GM20000 (cell line): ENCODE measurements around the gene METTL8.
"Not testable (repeated sequence)": the region's sequence is repeated elsewhere in the genome, so short reads cannot be mapped to it uniquely, and the experiment has no call there.

Experiments
- DNase-seq: peaks from one replicate; pipeline ENCODE4 v3.0.0; 2012; ENCODE audit warnings: low spot score
- CTCF ChIP-seq: IDR thresholded peaks from 2 replicates; pipeline ENCODE4 v1.5.1; 2012; ENCODE audit warnings: mild to moderate bottlenecking, control low read depth; ENCODE audit errors: extremely low read depth, missing control alignments

METTL8 gene

GRCh38 chr2:171316755-171317337 lies 116.9 kb downstream of the METTL8 start:
- no peak for DNase-seq
- TF ChIP-seq CTCF = no peak

- no peak for DNase-seq
- no peak for TF ChIP-seq CTCF
Measured at GRCh38 chr2:171316220-171316619, 117.6 kb downstream of the METTL8 start.

- no peak for DNase-seq
- no peak for TF ChIP-seq CTCF
Measured at GRCh38 chr2:171315781-171316180, 118.0 kb downstream of the METTL8 start.

GRCh38 chr2:171312182-171312581 lies 121.6 kb downstream of the METTL8 start:
- not testable (repeated sequence) for DNase-seq

- not testable (repeated sequence) for DNase-seq
Measured at GRCh38 chr2:171311589-171311988, 122.2 kb downstream of the METTL8 start.

GRCh38 chr2:171310889-171311288 lies 122.9 kb downstream of the METTL8 start:
- no peak for DNase-seq
- no peak for TF ChIP-seq CTCF

DNA sequence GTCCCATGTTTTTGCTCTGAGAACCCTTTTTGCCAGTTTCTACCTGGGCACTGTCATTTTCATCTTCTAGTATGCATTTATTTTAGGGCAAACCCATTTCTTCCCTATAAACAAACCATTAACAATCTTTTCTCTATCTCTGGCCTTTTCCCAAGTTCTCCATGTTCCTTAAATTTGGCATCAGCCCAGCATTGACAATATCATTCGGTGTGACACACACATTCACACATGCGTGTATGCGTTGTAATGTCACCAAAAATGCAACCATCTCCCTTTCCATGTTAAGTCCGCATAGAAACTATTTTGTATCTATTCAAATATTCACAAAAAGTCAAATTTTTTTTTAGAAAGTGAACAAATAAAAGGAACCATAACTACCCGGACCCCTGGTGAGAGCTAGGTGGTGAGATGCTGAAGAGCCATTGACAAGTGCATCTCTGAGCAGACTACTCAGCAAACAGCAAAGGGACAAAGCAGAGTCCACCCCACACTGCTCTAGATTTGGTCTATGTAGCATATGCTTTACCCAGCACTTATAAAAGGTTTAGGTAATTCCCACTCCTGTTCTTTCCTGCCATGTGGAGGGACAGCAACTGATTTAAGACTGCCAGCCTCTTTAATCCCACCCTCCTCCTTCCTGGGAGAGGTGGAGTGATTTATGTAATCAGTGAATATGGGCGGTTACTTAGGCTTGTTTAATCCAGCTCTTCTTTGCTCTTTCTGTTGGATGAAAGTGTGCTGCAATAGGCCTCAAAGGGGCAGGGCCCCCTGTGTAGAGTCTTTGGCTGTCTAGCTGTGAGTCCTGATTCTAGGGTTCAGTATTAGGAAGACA lies 124.1 kb downstream of the METTL8 start:
- no peak for DNase-seq
- no peak for TF ChIP-seq CTCF

DNA sequence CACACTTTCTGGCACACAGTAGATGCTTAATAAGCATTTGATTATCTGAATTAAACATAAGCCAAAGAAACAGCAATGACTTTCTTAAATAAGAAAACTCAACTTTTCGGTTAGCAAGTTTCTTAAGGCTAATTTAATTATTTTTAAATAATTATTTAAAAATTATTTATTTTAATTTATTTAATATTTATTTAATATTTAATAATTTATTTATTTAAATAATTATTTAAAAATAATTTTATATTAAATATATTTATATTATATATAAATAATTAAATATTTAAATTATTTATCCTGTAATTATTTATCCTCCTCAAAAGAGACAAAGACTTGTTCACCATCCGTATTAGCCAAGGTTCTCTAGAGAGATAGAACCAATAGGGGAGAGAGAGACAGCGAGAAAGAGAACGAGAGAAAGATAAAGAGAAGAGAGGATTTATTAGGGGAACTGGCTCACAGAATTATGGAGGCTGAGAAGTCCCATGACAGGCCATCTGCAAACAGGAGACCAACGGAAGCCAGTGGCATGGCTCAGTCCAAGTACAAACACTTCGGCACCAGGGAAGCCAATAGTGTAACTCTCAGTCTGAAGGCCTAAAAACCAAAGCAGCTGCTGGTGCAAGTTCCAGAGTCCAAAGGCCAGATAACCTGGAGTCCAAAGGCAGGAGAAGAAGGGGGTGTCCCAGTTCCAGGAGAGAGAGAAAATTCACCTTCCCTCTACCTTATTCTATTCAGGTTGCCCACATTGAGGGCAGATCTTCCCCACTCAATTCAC lies 125.3 kb downstream of the METTL8 start:
- TF ChIP-seq CTCF = no peak

More for the DNA sequence above, 125.3 kb downstream of the METTL8 start:
- DNase-seq = no peak
